Measurements from ENCODE around the gene NRP1.
A peak's percentile ranks its signal among the peaks of the same experiment; 100 is the strongest.
"Not testable (repeated sequence)": the region's sequence is repeated elsewhere in the genome, so short reads cannot be mapped to it uniquely, and the experiment has no call there.

Gene NRP1

GRCh38 chr10:33334153-33334804, at the start of gene NRP1:
NRP1 (minus strand) TSS chr10:33334667; CDS start chr10:33334382, 285 bp downstream.
- DNase-seq: peak; percentile 19

- not testable (repeated sequence) for DNase-seq
Measured at GRCh38 chr10:33384201-33384600, 49.7 kb upstream of the NRP1 start.

GRCh38 chr10:33382921-33383713, 48.6 kb upstream of the NRP1 start:
- no peak for DNase-seq

- no peak for DNase-seq
Measured at GRCh38 chr10:33382216-33382600, 47.7 kb upstream of the NRP1 start.

GRCh38 chr10:33381451-33382215, 47.2 kb upstream of the NRP1 start:
- DNase-seq: no peak

GRCh38 chr10:33377658-33378025, 43.2 kb upstream of the NRP1 start:
- DNase-seq: no peak

- no peak for DNase-seq
Measured at GRCh38 chr10:33376976-33377657, 42.6 kb upstream of the NRP1 start.

GRCh38 chr10:33376476-33376875, 42.0 kb upstream of the NRP1 start:
- no peak for DNase-seq

- no peak for DNase-seq
Measured at GRCh38 chr10:33373263-33373662, 38.8 kb upstream of the NRP1 start.

- DNase-seq: no peak
Measured at GRCh38 chr10:33371234-33371633, 36.8 kb upstream of the NRP1 start.

GRCh38 chr10:33370434-33370930, 36.0 kb upstream of the NRP1 start:
- no peak for DNase-seq

GRCh38 chr10:33368086-33368485, 33.6 kb upstream of the NRP1 start:
- DNase-seq: no peak

GRCh38 chr10:33365871-33366411, 31.5 kb upstream of the NRP1 start:
- DNase-seq: no peak

- no peak for DNase-seq
Measured at GRCh38 chr10:33365301-33365700, 30.8 kb upstream of the NRP1 start.

GRCh38 chr10:33363106-33363505, 28.6 kb upstream of the NRP1 start:
- no peak for DNase-seq

GRCh38 chr10:33358016-33358415, 23.5 kb upstream of the NRP1 start:
- no peak for DNase-seq

GRCh38 chr10:33355274-33355673, 20.8 kb upstream of the NRP1 start:
- DNase-seq: no peak

GRCh38 chr10:33353853-33354252, 19.4 kb upstream of the NRP1 start:
- DNase-seq: no peak

- DNase-seq: no peak
Measured at GRCh38 chr10:33353334-33353733, 18.9 kb upstream of the NRP1 start.

- DNase-seq: no peak
Measured at GRCh38 chr10:33352615-33353014, 18.1 kb upstream of the NRP1 start.

GRCh38 chr10:33352175-33352574, 17.7 kb upstream of the NRP1 start:
- DNase-seq: no peak

GRCh38 chr10:33350041-33350440, 15.6 kb upstream of the NRP1 start:
- no peak for DNase-seq

- no peak for DNase-seq
Measured at GRCh38 chr10:33349268-33349667, 14.8 kb upstream of the NRP1 start.

Measured in activated naive CD4-positive, alpha-beta T cell treated with Interleukin-2 at 50 U/mL for 16 hours (primary cell).